Measurements from ENCODE around the gene REEP5.
"Not testable (repeated sequence)": the region's sequence is repeated elsewhere in the genome, so short reads cannot be mapped to it uniquely, and the experiment has no call there.

Gene REEP5

DNA sequence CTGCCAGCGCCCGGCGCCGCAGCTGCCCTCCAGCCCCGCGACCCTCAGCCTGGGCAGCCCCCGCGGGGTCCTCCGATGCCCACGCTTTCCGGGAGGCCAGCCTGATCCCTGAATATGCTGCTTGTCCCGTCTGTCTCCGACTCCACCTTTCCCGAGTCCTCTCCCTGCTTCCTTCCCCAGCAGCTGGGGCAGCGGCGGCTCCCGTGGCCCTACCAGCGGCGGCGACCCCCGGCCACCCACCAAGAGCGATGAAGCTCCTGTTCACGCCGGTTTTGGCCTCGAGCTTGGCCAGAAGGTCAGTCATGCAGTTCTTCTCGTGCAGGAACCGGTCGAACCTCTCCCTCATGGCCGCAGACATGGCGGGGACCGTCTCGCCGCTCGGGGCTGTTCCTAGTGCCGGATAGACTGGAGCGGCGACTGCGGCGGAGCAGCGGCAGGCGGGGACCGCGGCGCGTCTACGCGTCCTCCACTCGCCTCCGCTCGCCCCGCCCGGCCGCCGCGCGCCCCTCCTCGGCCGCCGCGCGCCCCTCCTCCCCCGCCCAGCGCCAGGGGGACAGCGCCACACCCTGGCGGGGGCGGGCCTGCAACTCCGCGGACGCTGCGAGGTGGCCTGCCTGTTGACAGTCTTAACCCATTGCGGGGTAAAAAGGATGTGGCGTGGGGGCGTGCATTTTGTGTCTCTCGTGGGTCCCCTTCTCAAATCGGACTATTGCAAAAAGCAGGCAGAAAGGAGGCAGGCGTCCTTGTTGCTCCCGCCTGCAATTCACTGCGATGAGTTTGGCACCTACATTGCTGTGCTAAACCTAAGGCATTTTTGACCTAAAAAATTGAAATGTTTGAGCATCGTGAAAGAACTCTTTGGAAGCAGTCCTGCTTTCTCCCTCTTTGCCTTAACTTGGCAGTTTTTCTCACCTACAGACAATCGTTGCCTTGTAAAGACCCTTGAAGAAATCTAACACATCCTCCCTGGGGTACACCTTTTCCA is at the start of gene REEP5:
REEP5 (minus strand) TSS at position 395 of the 985 bp plus-strand sequence; CDS start at position 358, 37 bp downstream.
- peak; percentile 16 for DNase-seq

DNA sequence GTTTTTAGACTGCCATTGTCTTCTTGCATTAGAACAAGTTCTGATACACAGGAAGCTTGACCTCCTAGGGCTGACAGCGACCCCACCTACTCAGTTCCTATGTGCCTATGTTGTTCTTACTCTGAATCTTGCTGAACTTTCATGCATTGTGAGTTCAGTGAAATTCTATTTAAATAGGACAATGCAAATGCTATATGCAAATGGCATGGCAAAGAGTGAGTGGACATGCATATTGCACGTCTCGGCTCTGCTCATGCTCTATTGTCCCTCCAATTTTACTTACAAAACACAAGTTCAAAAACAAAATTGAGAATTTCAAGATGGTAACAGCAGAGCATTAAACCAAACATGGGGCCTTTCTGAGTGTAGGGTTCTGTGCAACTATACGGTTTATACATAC is 49.2 kb upstream of the REEP5 start:
- DNase-seq, result no peak

DNA sequence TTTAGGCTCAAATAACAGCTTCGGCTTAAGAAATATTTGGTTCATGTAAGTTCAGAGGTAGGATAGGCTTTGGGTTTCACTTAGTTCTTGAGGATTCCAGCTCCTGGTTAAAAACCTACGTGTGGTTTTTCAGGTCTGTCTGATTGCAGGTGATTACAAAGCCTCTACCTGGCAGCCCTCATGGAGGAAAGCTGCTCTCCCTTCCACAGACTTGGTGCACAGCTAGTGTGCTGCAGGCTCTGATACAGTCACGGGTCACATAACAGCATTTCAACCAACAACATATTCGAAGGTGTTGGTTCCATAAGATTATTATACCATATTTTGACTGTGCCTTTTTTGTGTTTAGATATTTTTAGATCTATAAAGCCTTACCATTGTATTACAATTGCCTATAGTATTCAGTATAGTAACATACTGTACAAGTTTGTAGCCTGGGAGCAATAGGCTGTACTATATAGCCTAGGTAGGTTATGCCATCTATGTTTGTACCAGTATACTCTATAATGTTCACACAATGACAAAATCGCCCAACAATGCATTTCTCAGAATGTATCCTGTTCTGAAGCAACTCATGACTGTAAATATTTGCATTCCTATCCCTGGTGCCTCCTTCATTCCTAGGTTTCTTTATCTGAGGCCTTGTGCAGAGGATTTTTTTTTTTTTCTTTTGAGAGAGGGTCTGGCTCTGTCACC is 46.5 kb upstream of the REEP5 start:
- DNase-seq, result no peak

DNA sequence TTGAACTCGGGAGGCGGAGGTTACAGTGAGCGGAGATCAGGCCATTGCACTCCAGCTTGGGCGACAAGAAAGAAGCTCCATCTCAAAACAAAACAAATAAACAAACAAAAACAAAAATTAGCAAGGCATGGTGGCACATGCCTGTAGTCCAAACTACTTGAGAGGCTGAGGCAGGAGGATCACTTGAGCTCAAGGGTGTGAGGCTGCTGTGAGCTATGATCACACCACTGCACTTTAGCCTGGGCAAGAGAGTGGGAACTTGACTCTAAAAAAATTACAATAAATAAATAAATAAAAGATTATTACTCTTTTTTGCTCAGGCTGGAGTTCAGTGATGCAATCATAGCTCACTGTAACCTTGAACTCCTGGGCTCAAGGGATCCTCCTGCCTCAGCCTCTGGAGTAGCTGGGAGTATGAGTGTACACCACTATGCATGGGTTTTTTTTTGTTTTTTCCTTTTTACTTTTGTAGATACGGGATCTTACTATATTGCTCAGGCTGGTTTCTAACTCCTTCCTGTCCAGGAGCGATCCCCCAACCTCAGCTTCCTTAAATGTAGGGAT is 45.6 kb upstream of the REEP5 start:
- no peak for DNase-seq

DNA sequence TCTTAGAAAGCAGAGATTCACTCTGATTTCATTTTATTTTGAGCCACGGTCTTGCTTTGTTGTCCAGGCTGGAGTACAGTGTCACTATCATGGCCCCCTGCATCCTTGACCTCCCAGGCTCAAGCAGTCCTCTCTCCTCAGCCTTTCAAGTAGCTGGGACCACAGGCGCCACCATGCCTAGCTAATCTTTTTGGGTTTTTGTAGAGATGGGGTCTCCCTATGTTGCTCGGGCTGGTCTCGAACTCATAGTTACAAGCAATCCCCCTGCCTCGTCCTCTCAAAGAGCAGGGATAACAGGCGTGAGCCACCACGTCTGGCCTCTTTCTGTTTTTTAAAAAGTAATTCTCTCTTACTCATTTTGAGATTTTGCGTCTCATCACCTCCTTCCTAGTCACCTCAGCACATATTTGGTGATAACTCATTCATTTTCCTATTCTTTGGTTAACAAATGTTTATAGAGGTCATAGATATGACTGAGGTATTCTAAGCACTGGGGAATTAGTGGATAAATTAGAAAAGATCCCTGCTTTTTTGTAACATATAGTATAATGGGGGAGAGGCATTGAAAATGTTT is 43.8 kb upstream of the REEP5 start:
- DNase-seq, result no peak

- not testable (repeated sequence) for DNase-seq
Measured at GRCh38 chr5:112963374-112963733, 41.3 kb upstream of the REEP5 start.

- DNase-seq, result no peak
Measured at GRCh38 chr5:112960863-112961504, 39.0 kb upstream of the REEP5 start.

DNA sequence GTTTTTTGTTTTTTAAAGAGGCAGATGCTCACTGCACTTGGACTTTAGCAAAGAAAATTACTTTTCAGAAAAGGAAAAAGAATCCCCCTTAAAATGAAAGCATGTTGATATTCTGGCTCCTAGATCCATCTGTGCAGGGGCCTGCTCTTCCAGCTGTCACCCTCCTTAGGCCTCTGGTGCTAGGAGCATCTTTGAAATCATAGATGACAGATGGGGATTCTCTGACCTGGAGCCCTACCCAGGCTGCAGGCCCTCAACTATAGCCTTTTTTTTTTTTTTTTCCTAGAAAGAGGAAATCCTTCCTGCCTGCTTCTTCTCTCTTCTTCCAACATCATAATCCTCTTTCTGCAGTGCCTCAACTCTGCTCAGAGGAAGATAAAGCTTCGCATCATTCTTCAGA is 38.3 kb upstream of the REEP5 start:
- no peak for DNase-seq

- DNase-seq, result not testable (repeated sequence)
Measured at GRCh38 chr5:112959872-112960271, 37.8 kb upstream of the REEP5 start.

GRCh38 chr5:112958093-112959088 is 36.4 kb upstream of the REEP5 start:
- DNase-seq, result no peak

GRCh38 chr5:112957036-112957808 is 35.2 kb upstream of the REEP5 start:
- DNase-seq, result no peak

GRCh38 chr5:112956606-112957005 is 34.6 kb upstream of the REEP5 start:
- DNase-seq, result no peak

DNA sequence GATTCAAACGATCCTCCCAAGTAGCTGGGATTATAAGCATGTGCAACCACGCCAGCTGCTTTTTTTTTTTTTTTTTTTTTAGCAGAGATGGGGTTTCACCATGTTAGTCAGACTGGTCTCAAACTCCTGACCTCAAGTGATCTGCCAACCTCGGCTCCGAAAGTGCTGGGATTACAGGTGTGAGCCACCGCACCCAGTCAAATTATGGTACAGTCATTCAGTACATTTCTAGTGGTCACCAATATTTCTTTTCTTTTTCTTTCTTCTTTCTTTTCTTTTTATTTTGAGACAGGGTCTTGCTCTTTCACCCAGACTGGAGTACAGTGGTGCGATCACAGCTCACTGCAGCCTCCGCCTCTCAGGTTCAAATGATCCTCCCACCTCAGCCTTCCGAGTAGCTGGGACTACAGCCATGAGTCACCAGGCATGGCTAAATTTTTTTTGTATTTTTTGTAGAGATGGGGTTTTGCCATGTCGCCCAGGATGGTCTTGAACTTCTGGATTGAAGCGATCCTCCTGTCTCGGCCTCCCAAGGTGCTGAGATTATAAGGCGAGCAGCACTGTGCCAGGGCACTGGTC is 29.2 kb upstream of the REEP5 start:
- no peak for DNase-seq

DNA sequence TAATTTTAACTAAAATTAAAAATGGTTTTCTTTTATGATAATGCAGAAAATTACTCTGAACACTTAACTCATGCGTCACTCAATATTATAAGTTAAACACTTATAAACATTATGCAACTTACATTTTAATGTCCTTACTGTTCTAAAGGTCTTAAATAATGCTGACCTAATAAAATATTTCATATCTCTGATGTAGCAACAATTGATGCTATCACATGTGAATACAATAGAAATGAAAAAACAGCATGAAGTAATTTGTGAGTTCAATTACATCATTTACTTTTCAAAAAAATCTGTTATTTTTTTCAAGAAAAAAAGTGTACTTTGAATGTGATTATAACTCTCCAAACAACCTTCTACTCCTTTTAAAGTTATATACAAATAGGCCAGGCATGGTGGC is 26.4 kb upstream of the REEP5 start:
- DNase-seq, result no peak

DNA sequence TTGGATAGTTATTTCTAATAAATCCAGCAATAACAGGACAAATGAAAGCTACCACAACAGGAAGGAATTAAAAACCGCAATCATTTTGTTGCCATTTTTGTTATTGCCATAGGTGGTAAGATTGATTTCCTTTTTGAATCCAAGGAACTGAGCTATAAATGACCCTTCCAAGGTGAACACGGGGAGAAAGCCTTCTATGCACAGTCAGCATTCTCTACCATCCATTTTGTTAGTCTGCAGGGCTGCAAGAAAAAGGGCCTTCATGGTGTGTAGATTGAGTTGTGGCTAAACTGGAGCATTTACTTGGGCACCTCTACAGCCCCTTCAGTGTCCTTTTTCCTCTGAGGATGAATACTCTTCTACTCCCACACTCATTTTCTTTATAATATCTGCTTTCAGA is 18.6 kb upstream of the REEP5 start:
- no peak for DNase-seq

GRCh38 chr5:112938286-112938685 is 16.3 kb upstream of the REEP5 start:
- DNase-seq, result no peak

DNA sequence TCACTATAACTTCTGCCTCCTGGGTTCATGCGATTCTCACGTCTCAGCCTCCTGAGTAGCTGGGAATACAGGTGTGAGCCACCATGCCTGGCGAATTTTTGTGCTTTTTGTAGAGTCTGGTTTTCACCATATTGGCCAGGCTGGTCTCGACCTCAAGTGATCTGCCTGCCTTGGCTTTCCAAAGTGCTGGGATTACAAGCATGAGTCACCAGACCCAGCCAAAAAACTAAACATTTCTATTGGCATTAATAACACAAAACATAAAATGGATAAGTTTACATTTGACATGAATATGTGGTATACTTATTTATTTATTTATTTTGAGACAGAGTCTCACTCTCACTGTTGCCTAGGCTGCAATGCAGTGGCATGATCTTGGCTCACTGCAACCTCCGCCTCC is 13.6 kb upstream of the REEP5 start:
- no peak for DNase-seq

DNA sequence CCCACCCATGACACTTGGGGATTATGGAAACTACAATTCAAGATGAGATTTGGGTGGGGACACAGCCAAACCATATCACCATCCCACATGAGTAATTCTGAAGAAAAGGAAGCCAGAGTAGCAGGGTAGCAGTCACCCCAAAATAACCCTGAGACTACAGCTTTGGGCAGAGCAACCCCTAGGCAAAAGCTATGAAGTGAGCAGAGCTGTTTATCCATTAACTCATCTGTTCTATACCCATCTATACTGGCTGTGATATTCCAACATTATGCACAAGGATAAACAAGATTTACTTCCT is 12.3 kb upstream of the REEP5 start:
- DNase-seq, result no peak

DNA sequence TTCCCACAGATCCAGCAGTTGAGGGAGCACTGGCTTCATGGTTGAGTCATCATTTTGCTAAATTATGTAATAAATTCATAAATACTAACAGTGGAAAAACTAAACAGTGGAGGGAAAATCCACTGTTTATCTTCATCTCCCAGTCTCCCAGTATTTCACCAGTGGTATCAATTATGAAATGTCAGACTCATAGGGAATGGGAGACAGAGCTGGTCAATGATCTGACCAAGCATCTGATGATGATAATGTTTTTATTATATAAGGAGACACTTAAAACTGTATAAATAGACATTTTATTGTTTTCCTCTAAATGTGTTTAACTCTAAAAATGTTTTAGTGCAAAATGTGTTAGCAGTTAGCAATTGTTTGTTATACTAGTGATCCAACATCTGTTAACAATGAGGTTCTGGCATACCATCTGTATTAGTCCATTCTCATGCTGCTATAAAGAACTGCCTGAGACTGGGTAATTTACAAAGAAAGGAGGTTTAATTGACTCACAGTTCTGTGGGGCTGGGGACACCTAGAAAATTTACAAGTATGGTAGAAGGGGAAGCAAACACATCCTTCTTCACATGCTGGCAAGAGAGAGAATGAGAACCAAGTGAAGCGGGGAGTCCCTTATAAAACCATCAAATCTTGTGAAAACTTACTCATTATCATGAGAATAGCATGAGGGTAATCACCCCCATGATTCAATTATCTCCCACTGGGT is 11.8 kb upstream of the REEP5 start:
- no peak for DNase-seq

DNA sequence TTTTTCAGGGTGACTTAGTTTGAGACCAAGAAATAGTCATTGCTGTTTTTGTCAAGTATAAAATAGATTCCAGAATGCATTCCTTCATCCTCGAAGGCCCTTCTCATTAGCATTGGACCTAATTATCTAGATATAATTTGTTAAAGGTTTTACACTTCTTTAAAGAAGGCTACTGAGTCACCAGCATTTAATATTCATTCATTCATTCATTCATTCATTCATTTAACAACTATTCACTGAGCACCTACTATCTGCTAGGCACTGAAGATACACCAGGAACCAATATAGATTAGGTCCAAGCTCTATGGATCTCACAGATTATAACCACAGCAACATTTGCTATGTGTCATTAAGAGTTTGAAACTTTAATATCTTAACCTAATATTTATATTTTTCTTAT is 11.1 kb upstream of the REEP5 start:
- DNase-seq, result no peak
